Caco-2 (cell line): Measurements from ENCODE around the gene ATL2. TPM values are rescaled to one million over a fixed set of nuclear protein-coding genes. Genes with fewer than 3 reads are reported as not detected.

ENCODE experiments used
- Bru-seq: library from RNA; stranded (reverse); fragments of 400-500 nt; gene quantifications from one replicate; lab custom pipeline; 2021; lab: Mats Ljungman, UMichigan
- BruChase-seq, 2 experiments: library from RNA; stranded (reverse); fragments of 400-500 nt; gene quantifications; one replicate each; lab custom pipeline; 2021; lab: Mats Ljungman, UMichigan
- BruUV-seq: library from RNA; stranded (reverse); fragments of 400-500 nt; replicated peaks from 2 replicates; lab custom pipeline; 2021; lab: Mats Ljungman, UMichigan
- CTCF ChIA-PET: fragments of 300-600 bp; sonication (Branson Sonifier 250); formaldehyde crosslinking; loops from one replicate; lab custom pipeline; 2022; ENCODE audit warnings: antibody characterized with exemption; lab: Charles Lee
- POLR2A ChIA-PET: fragments of 300-600 bp; sonication (Branson Sonifier 250); formaldehyde crosslinking; loops from one replicate; lab custom pipeline; 2022; ENCODE audit warnings: antibody characterized with exemption; lab: Charles Lee
- DNase-seq, 2 experiments: peaks; one replicate each; pipeline versions ENCODE4 v3.0.0 to v3.0.0-alpha.2; 2020 to 2022
- H3K27me3 ChIP-seq: replicated peaks from 2 replicates; pipeline ENCODE4 v1.6.0; 2011; ENCODE audit warnings: low read length; ENCODE audit not compliant: control insufficient read depth, insufficient read depth
- H3K36me3 ChIP-seq: 2 replicates; pipeline ENCODE4 v1.5.1; 2011; ENCODE audit warnings: low read length; ENCODE audit not compliant: control insufficient read depth, insufficient read depth
- H3K4me1 ChIP-seq: fragments of 250-450 bp; sonication (Bioruptor Pico); 2 replicates; pipeline ENCODE4 v1.5.1; 2020; ENCODE audit warnings: mild to moderate bottlenecking
- H3K4me3 ChIP-seq: 2 replicates; pipeline ENCODE4 v1.5.1; 2011; ENCODE audit warnings: low read depth, mild to moderate bottlenecking, control low read depth, low read length
- H3K9me3 ChIP-seq: fragments of 250-450 bp; sonication (Bioruptor Pico); 2 replicates; pipeline ENCODE4 v1.5.1; 2020; ENCODE audit warnings: mild to moderate bottlenecking, moderate library complexity
- H3K27ac Mint-ChIP-seq: one replicate; pipeline ENCODE4 v1.8.0; 2022; ENCODE audit warnings: mixed read lengths; ENCODE audit not compliant: unreplicated experiment
- H3K27me3 Mint-ChIP-seq: one replicate; pipeline ENCODE4 v1.8.0; 2022; ENCODE audit warnings: mixed read lengths; ENCODE audit not compliant: insufficient read depth, unreplicated experiment
- H3K36me3 Mint-ChIP-seq: one replicate; pipeline ENCODE4 v1.8.0; 2022; ENCODE audit warnings: mild to moderate bottlenecking, mixed read lengths; ENCODE audit not compliant: insufficient read depth, unreplicated experiment
- H3K4me1 Mint-ChIP-seq: one replicate; pipeline ENCODE4 v1.8.0; 2022; ENCODE audit warnings: low read depth, mixed read lengths; ENCODE audit not compliant: unreplicated experiment
- H3K4me3 Mint-ChIP-seq: one replicate; pipeline ENCODE4 v1.8.0; 2022; ENCODE audit warnings: mild to moderate bottlenecking, moderate library complexity, mixed read lengths; ENCODE audit not compliant: unreplicated experiment
- H3K9me3 Mint-ChIP-seq: one replicate; pipeline ENCODE4 v1.8.0; 2022; ENCODE audit warnings: mixed read lengths; ENCODE audit not compliant: unreplicated experiment
- intact Hi-C: fragments of 100-400 bp; cut with micrococcal nuclease; formaldehyde crosslinking; loops from one replicate; pipeline ENCODE4 v1.10.0; 2022; ENCODE audit not compliant: unreplicated experiment
- long read RNA-seq: library from polyadenylated mRNA; stranded (forward); transcript quantifications from one replicate; pipeline ENCODE4 v2.0.0, GENCODE V29; 2022
- total RNA-seq: library from RNA; stranded (reverse); gene quantifications from 2 replicates; pipeline ENCODE4 v1.2.3, GENCODE V29; 2022
- TF ChIP-seq, protein P1 (sequence below), 2 experiments: fragments of 200-600 bp in 1 of 2; IDR thresholded peaks; 1 replicate in 1 of 2; 2 replicates in 1 of 2; pipeline versions ENCODE4 v1.5.1 to v1.8.0; 2011 to 2022; ENCODE audit warnings: antibody characterized with exemption in 1 of 2, control low read depth in 1 of 2, inconsistent platforms in 1 of 2, low read depth in 1 of 2, low read length in 1 of 2, mild to moderate bottlenecking in 1 of 2, moderate library complexity in 1 of 2; ENCODE audit not compliant: insufficient read depth in 1 of 2, severe bottlenecking in 1 of 2, unreplicated experiment in 1 of 2

The ATL2 gene
- total RNA-seq (107 and 113 TPM in 2 replicates), Bru-seq, nascent RNA (percentile 95 among the genes with signal in this experiment), BruChase-seq, experiment 1, labeled RNA remaining after a 2-hour chase (percentile 95 among the genes with signal in this experiment), BruChase-seq, experiment 2, labeled RNA remaining after a 6-hour chase (percentile 91 among the genes with signal in this experiment)
- long read RNA-seq, transcript ATL2-206 (13 exons, 2,335 nt), result minor isoform, 6 of 169 reads
- long read RNA-seq, transcript ATL2-201 (13 exons, 2,868 nt), result major isoform, 82 of 169 reads
- long read RNA-seq, partial matches to known transcripts, result 38 of 169 reads
- long read RNA-seq, other reads (novel, unspliced or antisense), result 37 of 169 reads

DNA sequence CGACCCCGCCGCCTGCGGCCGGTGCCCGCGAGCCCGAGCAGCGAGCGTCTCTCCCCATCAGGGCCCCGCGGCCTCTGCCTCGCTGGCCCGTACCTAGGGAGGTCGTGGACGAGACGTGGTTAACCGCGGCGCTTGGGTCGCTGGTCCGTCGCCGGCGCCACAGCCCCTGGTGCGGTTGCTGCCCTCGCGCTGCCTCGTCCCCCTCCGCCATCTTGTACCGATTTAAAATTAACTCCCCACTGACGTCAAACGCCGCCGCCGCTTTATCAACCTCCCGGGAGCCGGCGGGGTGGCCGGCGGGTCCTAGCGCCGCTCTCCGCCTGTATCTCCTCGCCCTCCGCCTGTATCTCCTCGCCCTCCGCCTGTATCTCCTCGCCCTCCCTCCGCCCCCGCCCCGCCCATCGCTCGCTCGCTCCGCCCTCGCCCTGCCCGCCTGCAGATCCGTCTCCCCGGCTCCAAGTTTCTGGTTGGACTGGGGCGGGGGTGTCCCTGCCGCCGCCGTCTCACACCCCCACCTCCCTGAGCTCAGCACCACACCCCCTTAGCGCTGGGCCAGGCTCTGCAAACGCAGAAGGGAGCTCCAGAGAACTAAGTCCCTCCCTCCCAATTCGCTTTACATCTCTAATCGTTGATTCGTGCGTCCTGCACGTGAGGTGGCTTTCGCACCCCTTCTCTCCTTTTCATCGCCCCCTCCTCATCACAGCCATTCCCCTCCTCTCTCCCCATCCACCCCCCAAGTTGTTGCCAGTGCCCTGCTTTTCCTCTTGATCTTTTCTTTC is at the start of gene ATL2:
Gene ATL2 (minus strand): TSS at position 224 of the 779 bp plus-strand sequence. CDS start 13 bp downstream, at position 211.
- POLR2A ChIA-PET, result interaction anchor here (0.6 kb wide), 3 partner anchors 131 to 1897 kb away, joined by 3 to 5 read pairs (median 4); no protein-coding TSS in a partner anchor
- CTCF ChIA-PET, result interaction anchor here (0.6 to 2.6 kb wide), 10 partner anchors 50 to 133 kb away, joined by 3 to 16 read pairs (median 4); no protein-coding TSS in a partner anchor
- TF ChIP-seq, protein P1, sequence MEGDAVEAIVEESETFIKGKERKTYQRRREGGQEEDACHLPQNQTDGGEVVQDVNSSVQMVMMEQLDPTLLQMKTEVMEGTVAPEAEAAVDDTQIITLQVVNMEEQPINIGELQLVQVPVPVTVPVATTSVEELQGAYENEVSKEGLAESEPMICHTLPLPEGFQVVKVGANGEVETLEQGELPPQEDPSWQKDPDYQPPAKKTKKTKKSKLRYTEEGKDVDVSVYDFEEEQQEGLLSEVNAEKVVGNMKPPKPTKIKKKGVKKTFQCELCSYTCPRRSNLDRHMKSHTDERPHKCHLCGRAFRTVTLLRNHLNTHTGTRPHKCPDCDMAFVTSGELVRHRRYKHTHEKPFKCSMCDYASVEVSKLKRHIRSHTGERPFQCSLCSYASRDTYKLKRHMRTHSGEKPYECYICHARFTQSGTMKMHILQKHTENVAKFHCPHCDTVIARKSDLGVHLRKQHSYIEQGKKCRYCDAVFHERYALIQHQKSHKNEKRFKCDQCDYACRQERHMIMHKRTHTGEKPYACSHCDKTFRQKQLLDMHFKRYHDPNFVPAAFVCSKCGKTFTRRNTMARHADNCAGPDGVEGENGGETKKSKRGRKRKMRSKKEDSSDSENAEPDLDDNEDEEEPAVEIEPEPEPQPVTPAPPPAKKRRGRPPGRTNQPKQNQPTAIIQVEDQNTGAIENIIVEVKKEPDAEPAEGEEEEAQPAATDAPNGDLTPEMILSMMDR (IDR thresholded peaks at IDR 0.05; ENCODE audit: insufficient read depth in 1 of 2, low read depth in 1 of 2, low read length in 1 of 2, severe bottlenecking in 1 of 2, unreplicated experiment in 1 of 2), result no peak

DNA sequence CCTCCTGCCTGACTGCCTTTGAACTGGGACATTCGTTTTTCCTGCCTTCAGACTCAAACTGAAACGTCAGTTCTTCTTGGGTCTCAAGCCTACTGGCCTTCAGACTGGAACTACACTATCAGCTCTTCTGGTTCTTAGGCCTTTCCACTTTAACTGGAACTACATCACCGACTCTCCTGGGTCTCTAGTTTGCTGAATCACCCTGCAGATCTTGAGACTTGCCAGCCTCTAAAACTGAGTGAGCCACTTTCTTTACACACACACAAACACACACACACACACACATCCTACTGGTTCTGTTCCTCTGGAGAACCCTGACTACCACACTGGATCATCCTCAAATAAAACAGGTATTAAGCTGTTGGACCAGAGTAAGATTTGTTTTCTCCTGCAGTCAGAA is 46.7 kb upstream of the ATL2 start:
- Histone ChIP-seq H3K9me3 (no peaks in the 10 kb centered on the region), H3K27me3 (no peaks in the 10 kb centered on the region), H3K36me3 (no peaks in the 10 kb centered on the region), H3K4me1 (no peaks in the 10 kb centered on the region), H3K4me3 (no peak overlapping the region)
- Mint-ChIP-seq H3K4me3 (no peak overlapping the region), H3K9me3 (no peaks in the 10 kb centered on the region), H3K27ac (no peak overlapping the region), H3K4me1 (no peaks in the 10 kb centered on the region), H3K36me3 (no peaks in the 10 kb centered on the region), H3K27me3 (no peaks in the 10 kb centered on the region)
- TF ChIP-seq, protein P1 (IDR thresholded peaks at IDR 0.05; ENCODE audit: insufficient read depth in 1 of 2, low read depth in 1 of 2, low read length in 1 of 2, severe bottlenecking in 1 of 2, unreplicated experiment in 1 of 2), result no peak
- no TSS peak for BruUV-seq
- no peak for DNase-seq
- ChIA-PET CTCF (no interaction called here), POLR2A (no interaction called here)
- intact Hi-C loops, result no loop called here

More for the DNA sequence above, at the start of gene ATL2:
- H3K4me3 ChIP-seq, result peak within 1 kb of the TSS; percentile 48
- Mint-ChIP-seq H3K27ac (peak within 1 kb of the TSS; percentile 94), H3K4me3 (peak within 1 kb of the TSS; percentile 80), H3K4me1 (peaks cover 35% of the 10 kb centered on the region), H3K27me3 (no peaks in the 10 kb centered on the region), H3K36me3 (peaks cover 16% of the 10 kb centered on the region), H3K9me3 (no peaks in the 10 kb centered on the region)
- H3K27me3 ChIP-seq, result no peaks in the 10 kb centered on the region
- intact Hi-C loops, result loop anchor here (2.0 to 5.0 kb wide), 5 partner anchors 60 to 375 kb away; partner anchors contain the start of gene SRSF7
- no peaks in the 10 kb centered on the region for H3K36me3 ChIP-seq
- peak; percentile 96 to 98 for DNase-seq
- H3K4me1 ChIP-seq, result peaks cover 21% of the 10 kb centered on the region
- no peaks in the 10 kb centered on the region for H3K9me3 ChIP-seq
- no TSS peak for BruUV-seq
